HepG2 (cell line): ENCODE results near the gene RBM12. TPM values are rescaled to one million over a fixed set of nuclear protein-coding genes. Genes with fewer than 3 reads are reported as not detected.

Experiments
- AHDC1 ChIP-seq: sonication (generic); formaldehyde crosslinking; IDR thresholded peaks from 2 replicates; pipeline ENCODE4 v1.5.1; 2020; ENCODE audit warnings: mild to moderate bottlenecking, missing genetic modification reagents, borderline replicate concordance
- CSRNP2 ChIP-seq: sonication (generic); formaldehyde crosslinking; conservative IDR thresholded peaks from 2 replicates; pipeline ENCODE4 v1.8.0; 2022; ENCODE audit warnings: low read depth, missing genetic modification reagents
- HNRNPUL1 ChIP-seq: fragments of 200-400 bp; formaldehyde crosslinking; IDR thresholded peaks from 2 replicates; pipeline ENCODE4 v1.6.1; 2017; ENCODE audit warnings: low read depth, mild to moderate bottlenecking, low read length, moderate library complexity
- JUNB ChIP-seq: sonication (generic); formaldehyde crosslinking; IDR thresholded peaks from 2 replicates; pipeline ENCODE4 v1.8.0; 2022; ENCODE audit warnings: missing genetic modification reagents, mild to moderate bottlenecking, borderline replicate concordance
- PHF21A ChIP-seq: sonication (generic); formaldehyde crosslinking; IDR thresholded peaks from 2 replicates; pipeline ENCODE4 v1.5.0; 2020; ENCODE audit warnings: mild to moderate bottlenecking, missing genetic modification reagents
- ZNF30 ChIP-seq: sonication (generic); formaldehyde crosslinking; IDR thresholded peaks from 2 replicates; pipeline ENCODE4 v1.5.0; 2020; ENCODE audit warnings: mild to moderate bottlenecking, missing genetic modification reagents
- ZNF407 ChIP-seq: sonication (generic); formaldehyde crosslinking; IDR thresholded peaks from one replicate; pipeline ENCODE4 v1.5.1; 2020; ENCODE audit warnings: mild to moderate bottlenecking, missing genetic modification reagents; ENCODE audit errors: not compliant biosample characterization
- ZXDC ChIP-seq: sonication (generic); formaldehyde crosslinking; IDR thresholded peaks from 2 replicates; pipeline ENCODE4 v1.5.0; 2020; ENCODE audit warnings: mild to moderate bottlenecking, missing genetic modification reagents
- polyA plus RNA-seq, 8 experiments: library from polyadenylated mRNA; depleted of rRNA in 3 of 8; stranded (reverse) in 7 of 8; unstranded in 1 of 8; fragments of >200 nt; fragmentation: Illumina TruSeq in 4 of 8; extraction: Trizol in 4 of 8; gene quantifications; 2 replicates each; pipeline versions ENCODE4 v1.2.1 to v1.2.3, GENCODE V29; 2011 to 2016; ENCODE audit warnings: low read depth in 4 of 8, missing spikeins in 1 of 8, mixed read lengths in 1 of 8; ENCODE audit not compliant: insufficient read depth in 1 of 8
- total RNA-seq, 5 experiments: library from RNA; depleted of rRNA; stranded (reverse); fragments of >200 nt; fragmentation: Illumina TruSeq; extraction: Trizol; gene quantifications; 2 replicates each; pipeline ENCODE4 v1.2.3, GENCODE V29; 2016; ENCODE audit warnings: low read depth in 1 of 5

Gene RBM12
- total and polyA plus RNA-seq, 2 of the 13 experiments (the other 11 are each of a cell fraction or from before 2014, with no cell fraction given), result 97.9 to 104 TPM

GRCh38 chr20:35699127-35699956 lies 34.6 kb upstream of the RBM12 start, which contains the start of the genes NFS1 and ROMO1 (continued):
- TF ChIP-seq ZNF30 (CRISPR knock-in tag) (peak; percentile 95; the same call in 1 of the 2 replicates), ZNF407 (peak; percentile 99), PHF21A (CRISPR knock-in tag) (peak; percentile 93), ZXDC (peak; percentile 98), JUNB (CRISPR knock-in tag) (peak; percentile 10; the same call in 1 of the 2 replicates), HNRNPUL1 (peak; percentile 89), AHDC1 (CRISPR knock-in tag) (peak; percentile 89), CSRNP2 (CRISPR knock-in tag) (no peak)
